NCI-H524 treated with DMSO at 0.1 percent for 48 hours (cell line): ENCODE measurements around the gene SLC24A4.

Experiments
- DNase-seq: peaks from one replicate; lab custom pipeline; 2025; lab: John Stamatoyannopoulos, UW

The SLC24A4 gene

DNA sequence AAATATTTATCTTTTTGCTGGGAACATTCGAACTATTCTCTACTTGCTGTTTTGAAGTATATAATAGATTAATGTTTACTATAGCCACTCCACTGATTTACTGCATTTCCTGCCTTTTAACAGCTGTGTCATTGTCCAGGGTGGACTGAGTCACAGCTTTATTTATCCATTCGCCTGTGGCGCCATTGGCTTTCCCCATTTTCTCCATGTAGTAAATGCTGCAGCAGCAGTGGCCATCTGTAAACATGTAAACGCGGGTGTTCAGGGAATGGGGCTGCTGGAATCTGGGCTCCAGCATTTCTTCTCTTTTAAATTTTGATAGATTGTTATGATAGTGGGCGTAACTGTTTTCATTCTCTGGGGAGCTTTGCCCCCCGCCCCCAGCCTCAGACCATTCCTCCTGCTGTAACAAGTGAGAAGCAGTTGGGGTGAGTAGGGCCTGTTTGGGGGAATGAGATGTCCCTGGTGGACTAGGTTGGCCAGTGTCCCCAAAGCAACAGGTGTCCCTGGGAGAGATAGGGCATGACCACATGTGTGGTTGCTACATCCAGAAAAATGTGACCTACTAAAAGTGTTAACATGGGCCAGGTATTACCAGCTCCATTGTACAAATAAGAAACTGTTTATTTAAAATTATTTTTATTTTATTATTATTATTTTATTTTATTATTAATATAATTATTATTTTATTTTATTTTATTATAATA lies 223.5 kb downstream of the SLC24A4 start:
- no peak for DNase-seq

DNA sequence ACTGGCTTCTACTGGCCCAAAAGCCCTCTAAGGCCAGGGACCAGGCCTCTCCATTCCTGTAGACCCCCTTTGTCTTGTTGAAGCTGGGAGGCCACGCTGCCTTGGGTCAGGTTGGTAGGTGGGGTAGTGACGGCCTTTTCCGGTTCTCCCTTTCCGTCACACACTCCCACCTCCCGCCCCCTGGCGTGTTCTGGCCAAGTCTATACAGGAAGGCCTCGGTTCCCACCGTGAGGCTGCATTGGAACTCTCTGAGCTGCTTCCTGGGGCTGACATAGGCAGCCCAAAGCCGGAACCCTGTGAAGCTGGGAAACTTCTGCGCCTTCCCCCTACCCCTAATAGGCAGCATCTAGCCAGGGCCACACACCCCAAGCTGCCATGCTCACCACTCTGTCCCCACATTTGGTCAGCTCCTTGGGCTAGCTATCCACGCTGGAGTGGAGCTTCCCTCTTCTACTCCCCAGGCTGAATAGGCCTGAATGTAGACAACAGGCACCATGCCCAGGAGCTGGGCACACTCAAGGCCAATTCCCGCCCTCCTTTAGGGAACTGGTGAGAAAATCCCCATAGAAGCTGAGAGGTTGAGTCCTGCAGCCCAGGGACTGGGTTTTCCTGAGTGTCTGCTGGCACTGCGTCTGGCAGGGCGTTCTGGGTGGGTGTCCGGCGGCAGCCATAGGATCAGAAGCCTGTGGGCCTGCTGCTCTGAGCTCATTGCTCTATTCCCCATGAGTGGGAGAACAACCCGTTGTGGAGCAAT lies 226.3 kb downstream of the SLC24A4 start:
- DNase-seq = no peak

DNA sequence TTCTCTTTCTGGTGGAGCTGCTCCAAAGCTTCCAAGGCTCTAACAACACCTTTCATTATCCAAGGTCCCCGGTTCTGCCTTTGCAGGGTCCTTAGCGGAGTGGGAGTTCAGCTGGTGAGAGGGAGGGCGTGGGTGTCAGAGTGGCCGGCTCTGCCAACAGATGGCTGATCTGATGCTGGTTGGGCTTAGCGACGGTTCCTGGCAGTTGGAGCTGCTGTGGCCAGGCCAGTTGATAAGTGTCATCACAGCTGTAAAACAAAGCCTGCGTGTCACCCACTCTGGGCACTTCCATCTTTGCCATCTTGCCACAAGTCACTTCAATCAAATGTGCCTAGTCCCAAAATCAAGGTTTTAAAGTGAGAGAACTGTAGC lies 226.9 kb downstream of the SLC24A4 start:
- peak; percentile 27 for DNase-seq
